HG02884 (cell line): Measurements from ENCODE around the gene MMP10.
"Not testable (repeated sequence)": the region's sequence is repeated elsewhere in the genome, so short reads cannot be mapped to it uniquely, and the experiment has no call there.

Experiments
- ATAC-seq: cut with Tn5 transposase; IDR thresholded peaks from one replicate; pipeline ENCODE4 v1.9.1; 2021; ENCODE audit warnings: mild to moderate bottlenecking, moderate library complexity; ENCODE audit not compliant: unreplicated experiment

MMP10 gene

DNA sequence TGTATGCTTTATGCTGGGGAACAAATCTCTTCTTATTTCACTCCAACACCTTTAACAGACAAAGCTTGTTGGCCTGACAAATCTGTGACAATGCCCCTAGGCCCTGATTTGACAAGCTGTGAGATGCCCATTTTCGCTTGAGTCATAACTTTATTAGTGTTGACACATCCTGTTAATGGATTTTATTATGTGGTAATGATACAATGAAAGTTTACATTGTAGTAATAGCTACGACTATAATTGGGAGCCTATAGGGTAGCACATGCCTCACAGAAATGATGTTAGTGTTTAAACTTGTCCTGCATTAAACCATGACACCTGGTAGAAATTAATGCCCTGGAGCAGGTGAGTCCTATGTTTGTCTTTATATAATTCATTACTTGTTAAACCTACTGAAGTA lies 3.3 kb upstream of the MMP10 start:
- no peak for ATAC-seq

DNA sequence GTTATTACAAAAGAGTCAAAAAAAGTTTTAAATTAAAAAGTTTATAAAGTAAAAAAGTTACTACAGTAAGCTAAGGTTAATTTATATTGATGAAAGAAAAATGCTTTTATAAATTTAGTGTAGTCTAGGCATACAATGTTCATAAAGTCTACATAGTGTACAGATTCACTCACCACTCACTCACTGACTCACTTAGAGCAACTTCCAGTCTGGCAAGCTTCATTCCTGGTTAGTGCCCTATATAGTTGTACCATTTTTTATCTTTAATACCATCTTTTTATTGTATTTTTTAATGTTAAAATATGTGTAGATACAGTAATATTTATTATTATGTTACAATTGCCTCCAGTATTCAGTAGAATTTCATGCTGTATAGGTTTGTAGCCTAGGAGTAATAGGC lies 2.6 kb upstream of the MMP10 start:
- no peak for ATAC-seq

DNA sequence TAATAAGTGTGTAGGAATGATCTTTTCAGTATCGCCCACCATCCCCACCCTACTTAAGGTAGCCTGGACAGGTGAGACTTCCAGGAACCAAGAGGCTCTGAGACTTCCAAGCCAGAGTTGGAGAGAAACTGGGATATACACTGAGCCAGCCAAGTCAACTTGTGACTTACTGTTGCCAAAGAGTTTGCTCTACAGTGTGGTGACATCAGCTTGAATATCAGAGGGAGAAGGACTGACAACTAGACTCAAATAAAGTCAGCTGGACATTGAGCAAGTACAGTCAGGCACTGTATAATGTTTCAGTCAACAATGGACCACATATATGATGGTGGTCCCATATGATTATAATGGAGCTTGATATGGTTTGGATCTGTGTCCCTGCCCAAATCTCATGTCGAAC lies 1.2 kb upstream of the MMP10 start:
- no peak for ATAC-seq

DNA sequence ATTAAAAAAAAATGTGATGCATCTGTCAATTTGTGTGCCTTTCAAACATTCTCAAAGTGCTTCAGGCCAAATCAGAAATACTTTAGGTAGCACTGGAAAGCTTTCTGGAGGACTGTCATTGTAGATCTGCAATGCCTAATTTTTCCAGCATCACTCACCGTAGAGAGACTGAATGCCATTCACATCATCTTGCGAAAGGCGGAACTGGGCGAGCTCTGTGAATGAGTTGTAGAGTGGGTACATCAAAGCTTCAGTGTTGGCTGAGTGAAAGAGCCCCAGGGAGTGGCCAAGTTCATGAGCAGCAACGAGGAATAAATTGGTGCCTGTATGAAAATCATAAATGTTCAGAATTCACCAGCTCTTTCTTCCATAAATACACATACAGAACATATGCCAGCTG lies 4.0 kb downstream of the MMP10 start:
- no peak for ATAC-seq

DNA sequence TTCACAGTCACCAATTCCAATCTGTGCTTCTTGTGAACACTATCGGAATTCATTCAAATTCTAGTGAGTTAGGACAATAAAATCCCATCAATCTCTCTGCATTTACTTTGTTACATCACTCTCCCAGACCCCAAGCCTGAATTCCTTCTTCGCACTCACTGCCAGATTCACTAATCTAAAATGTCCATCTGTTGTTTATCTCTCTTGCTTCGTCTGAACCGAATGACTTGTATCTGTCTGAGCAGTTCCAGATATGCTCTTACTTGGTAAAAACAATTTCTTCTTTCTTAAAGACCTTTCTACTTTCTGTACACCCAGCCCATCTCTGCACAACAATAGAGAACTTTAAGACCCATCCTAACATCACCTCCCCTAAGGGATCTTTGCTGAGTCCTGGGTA lies 7.0 kb downstream of the MMP10 start:
- ATAC-seq, result no peak

DNA sequence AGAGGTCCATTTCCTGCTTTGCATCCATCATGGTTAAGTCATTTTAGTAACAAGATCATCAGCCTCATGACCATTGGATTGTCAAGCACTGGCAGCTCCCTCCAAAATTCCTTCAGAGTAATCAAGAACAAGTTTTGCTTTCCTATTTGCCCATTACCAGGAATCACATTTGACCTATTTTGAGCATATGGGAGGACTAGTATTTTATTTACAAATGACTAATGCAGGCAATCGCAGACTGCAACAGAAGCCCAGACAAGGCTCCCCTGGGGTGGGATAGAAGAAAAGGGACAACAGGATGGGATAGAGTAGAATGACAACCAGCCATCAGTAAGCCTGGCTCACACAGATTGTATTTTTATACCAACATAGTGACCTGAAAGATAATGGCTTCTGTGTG lies 9.1 kb downstream of the MMP10 start:
- no peak for ATAC-seq

DNA sequence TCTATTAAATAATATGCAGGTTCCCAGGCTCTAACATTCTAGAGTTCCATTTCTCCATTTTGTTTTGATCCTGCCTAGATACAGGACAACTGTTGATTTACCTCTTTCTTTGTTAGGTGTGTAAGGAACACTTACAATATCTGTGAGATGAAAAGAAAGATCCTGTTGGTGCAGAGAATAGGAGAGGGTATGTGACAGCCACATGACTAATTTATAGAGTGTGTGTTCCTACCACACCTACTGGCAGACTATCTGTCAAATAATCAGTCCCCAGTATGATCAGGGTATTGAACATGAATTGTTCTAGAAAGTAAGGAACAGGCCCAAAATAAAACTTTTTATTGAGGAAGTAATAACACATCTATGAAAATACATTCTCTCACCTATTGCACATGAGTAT lies 10.2 kb downstream of the MMP10 start:
- ATAC-seq, result no peak

DNA sequence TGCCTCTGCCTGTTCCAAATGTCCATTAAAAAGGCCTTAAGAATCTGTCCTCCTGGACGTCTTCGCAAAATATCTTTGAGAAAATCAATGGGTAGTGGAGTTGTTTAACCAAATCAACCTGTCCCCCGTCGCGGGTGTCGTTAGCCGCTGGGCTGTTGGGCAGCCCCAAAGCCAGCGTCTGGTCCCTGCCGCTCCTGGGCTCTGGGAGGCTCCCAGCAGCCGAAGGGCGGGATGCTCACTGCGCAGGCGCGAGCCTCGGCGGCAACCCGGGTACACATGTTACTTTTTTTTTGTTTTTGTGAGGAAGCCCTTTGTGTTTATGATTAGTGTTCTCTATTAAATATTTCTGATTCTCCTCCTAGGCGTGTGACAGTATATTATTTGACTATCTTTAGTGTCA lies 12.6 kb downstream of the MMP10 start:
- ATAC-seq, result no peak

DNA sequence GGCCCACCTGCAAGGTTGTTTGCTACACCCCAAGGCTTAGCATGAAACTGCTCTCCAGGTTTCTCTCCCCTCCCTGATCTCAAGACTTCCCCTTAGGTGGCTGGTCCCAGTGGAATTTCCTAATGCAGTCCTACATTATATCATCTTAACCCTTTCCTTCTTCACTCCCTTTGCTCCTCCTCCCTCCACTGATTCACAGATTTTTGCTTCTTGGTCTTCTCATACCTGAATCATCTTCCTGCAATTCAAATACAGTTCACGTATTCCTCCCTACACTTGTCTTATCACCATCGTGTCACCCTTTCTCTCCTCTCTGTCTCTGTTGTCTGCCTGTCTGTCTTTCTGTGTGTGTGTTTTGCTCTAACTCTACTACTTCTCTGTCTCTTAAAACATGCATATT lies 17.0 kb downstream of the MMP10 start:
- no peak for ATAC-seq

DNA sequence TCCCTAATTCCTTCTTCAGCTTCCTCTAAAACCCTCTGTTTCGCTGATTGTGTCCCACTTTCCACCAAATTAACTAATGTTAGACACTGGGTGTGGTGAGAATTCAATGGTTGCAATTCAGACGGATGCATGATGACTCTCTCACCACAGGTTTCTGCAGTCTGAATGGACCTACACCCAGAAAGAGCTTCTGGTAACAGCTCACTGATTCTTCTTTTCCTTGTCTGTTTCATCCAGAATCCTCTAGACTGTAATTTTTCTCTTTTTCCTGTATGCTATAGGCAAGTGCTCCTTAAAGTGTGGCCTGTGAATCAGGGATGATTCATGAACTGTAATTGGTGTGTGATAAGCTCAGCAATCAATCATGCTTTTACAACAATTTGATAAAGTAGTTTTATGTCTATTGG lies 18.1 kb downstream of the MMP10 start:
- no peak for ATAC-seq

DNA sequence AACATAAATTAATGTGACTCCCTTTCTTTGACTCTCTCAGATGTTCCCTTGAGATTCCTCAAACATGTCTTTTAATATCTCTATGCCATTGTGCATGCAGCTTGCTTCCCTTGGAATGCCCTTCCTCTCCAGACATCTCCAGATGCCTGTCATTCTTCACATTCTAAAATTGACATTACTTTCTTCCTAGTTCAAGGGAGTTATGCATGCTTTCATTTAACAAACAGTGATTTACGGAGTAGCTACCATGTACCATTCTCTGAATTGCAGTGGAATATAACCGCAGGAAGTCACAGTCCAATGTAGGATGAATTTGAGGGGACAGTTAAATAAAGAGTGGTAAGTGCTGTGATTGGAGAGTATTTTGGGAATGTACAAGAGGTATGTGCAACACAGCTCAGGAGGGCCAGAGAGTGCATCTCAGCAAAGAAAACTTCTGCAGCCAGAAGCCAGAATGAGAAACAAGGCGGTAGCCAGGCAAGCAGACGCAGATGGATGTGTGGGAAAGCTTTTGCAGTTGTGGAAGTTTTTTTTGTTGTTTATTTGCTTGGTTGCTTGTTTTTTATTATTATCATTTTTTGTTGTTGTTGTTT lies 18.7 kb downstream of the MMP10 start:
- ATAC-seq, result no peak

DNA sequence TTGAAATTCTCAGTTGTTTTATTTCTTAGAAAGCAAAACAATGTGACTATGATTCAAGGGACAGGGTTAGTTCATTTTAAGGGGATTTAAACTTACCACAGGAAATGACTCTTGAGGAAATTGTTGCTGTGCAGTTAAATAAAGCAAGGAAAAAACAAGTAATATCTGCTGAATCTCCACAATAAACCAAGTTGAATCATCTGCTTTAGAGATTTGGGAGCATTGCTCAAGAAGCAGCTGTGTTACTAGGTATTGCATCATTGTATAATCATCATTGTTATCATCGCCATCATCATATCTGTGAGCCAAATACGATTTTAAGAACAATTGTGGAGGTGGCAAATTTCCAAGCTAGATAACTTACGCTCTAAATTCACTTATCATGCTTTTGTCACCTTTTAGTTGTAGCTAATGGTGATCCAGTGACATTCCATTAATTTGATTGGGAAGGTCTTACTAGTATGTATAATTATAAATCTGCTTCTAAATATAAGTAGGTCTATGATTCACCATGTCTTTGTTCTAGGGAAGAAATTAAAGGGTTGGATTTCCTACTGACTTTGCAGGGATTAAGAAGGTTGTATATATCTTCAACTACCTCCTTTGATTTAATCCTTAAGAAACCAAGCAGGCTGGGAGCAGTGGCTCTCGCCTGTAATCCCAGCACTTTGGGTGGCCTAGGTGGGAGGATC lies 19.9 kb downstream of the MMP10 start:
- no peak for ATAC-seq

DNA sequence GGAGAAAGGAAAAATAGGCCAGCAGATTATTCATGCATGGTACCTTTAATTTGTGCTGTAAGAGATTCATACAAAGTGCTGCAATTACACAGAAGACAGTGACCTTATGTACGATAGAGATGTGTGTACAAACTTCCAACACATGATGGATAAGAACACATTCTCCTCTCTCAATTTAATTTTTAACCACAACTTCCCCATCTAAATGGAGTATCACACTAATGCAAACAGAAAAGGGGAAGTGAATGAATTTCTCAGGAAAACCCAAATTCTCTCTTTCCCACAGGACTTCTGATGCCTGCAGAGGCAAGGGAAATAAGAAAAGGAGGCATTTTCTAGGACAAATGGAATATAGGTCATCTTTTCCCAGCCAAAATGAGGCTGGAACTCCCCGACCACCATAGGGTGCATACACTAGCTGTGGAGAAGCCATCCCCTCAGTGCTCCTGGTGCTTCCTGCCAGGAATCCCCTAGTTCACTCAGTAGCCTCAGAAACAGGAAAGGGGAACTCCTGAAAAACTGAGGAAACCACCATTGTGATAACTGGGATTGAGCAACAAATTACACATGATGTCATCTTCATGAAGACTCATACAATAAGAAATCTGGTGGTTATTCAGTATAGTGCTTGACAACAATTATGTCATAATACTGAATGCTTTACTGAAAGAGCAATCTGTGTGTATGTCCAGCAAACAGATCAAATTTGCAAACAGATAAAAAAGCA lies 22.4 kb downstream of the MMP10 start:
- ATAC-seq, result no peak

DNA sequence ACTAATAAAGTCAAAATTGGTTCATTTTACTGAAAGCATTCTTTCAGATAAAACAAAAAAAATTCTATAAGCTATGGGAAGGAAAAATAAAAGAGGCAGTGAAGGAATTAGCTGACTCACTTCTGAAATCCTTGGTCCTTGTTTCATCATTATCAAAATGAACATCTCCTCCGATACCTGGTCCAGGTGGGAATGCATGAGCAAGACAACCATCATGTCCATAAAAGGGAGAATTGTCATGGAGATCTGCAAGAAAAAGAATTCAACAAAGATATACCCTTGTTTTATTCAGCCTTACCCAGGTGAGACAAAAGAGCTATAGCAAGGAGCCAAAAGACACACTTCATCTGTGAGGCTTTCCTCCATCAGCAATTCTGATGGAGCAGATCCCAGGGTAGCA lies 27.2 kb downstream of the MMP10 start:
- ATAC-seq, result no peak

DNA sequence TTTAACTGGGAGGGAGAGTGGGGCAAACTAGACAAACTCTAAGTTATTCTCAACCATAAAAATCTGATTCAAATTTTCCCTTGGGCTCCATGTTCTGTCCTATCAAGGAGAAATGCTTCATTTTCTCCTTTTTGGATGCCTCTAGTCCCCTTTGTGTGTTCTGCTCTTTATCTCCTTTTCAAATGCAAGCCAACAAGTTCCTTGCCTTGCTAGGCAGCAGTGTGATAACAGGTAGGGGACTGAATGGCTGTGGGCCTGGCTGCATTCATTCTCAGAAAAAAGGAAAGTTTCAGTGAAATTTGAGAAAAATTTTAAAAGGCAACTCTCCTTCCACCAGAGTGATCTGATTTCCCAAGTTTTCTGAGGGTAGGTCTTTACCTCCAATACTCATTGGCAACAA lies 28.8 kb downstream of the MMP10 start:
- ATAC-seq, result no peak

DNA sequence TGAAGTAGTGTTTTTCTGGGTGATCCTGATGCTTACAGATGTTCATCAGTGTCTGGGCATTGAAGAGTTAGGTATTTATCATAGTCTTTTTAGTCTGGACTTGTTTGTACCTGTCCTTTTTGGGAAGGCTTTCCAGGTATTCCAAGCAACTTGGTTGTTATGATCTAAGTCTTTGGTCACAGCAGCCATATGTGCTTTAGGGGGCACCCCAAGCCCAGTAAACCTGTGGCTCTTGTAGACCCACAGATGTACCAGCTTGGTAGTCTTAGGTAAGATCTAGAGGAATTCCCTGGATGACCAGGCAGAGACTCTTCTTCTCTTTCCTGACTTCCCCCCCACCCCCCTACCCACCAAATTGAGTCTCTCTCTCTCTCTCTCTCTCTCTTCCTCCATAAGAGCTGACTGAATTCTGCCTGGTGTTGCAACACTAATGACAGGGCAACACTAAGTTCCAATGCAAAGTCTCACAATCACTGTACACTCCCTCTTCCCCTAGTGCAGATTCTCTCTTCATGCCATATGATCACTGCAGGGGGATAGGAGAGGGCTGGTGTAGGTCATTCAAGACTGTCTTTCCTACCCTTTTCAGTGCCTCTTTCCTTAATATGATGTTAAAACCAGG lies 31.2 kb downstream of the MMP10 start:
- ATAC-seq, result no peak

DNA sequence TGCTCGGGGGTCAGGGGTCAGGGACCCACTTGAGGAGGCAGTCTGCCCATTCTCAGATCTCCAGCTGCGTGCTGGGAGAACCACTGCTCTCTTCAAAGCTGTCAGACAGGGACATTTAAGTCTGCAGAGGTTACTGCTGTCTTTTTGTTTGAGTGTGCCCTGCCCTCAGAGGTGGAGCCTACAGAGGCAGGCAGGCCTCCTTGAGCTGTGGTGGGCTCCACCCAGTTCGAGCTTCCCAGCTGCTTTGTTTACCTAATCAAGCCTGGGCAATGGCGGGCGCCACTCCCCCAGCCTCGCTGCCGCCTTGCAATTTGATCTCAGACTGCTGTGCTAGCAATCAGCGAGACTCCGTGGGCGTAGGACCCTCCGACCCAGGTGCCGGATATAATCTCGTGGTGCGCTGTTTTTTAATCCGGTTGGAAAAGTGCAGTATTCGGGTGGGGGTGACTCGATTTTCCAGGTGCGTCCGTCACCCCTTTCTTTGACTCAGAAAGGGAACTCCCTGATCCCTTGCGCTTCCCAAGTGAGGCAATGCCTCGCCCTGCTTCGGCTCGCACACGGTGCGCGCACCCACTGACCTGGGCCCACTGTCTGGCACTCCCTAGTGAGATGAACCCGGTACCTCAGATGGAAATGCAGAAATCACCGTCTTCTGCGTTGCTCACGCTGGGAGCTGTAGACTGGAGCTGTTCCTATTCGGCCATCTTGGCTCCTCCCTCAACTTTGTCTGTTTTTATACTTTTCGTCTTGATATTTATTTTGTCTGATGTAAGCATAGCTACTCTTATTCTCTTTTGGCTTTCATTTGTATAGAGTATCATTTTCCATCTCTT lies 33.5 kb downstream of the MMP10 start:
- not testable (repeated sequence) for ATAC-seq

DNA sequence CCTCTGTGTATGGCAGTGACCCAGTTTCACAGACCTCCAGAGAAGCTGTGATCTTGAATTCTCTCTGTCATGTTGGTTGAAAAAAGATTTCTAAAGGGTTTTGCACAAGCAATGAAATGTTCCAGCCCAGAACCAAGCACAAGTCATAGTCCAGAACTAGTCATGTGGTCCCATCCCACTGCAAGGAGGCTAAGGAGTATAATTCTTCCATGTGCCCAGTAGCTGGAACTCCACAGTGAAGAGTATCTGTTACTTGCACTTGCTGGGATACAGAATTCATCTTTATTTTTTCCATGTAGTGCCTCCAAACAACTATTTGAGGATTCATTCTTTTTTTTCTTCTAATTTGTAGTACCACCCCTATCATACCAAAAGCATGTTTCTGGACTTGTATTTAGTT lies 45.8 kb downstream of the MMP10 start:
- no peak for ATAC-seq

DNA sequence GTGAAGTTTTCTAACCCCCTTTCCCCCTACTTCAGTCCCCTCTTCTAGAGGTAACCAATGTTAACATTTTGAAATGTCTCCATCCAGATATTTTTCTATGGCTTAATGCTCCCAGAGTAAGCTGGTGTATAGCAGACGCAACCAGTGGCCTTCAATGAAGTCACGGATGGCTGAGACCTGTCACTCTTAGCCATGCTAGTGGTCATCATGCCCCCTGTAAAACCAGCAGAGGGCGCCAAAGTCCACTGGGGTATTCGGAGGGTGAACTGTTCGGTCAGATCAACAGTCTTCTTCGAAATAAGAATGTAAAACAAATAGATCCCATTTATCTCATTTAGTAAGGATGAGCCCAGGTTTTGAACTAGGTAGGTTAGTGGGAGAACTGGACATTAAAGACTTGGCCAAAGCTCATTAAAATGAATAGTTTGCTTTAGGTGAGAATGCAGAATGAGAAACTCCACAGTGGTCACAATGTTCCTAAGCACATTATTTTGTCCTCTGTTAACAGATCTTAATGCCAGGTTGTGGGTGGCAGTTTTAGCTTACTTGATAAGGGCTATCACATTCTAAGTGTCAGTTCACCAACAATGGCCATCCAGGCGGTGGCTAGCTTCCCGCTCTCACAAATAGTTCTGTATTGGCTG lies 47.1 kb downstream of the MMP10 start:
- peak; percentile 94 for ATAC-seq

DNA sequence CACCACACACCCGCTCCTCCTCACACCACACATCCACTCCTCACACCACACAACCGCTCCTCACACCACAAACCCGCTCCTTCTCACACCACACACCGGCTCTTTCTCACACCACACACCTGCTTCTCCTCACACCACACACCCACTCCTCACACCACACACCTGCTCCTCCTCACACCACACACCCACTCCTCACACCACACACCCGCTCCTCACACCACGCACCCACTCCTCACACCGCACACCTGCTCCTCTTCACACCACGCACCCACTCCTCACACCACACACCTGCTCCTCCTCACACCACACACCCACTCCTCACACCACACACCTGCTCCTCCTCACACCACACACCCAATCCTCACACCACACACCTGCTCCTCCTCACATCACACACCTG lies 49.5 kb downstream of the MMP10 start:
- not testable (repeated sequence) for ATAC-seq
